Measurements from ENCODE around the gene SDCBP2. TPM values are rescaled to one million over a fixed set of nuclear protein-coding genes. Genes with fewer than 3 reads are reported as not detected.

Gene SDCBP2
- total and polyA plus RNA-seq, 2 of the 13 experiments (the other 11 are each of a cell fraction or from before 2014, with no cell fraction given), result 1.2 to 2.4 TPM

DNA sequence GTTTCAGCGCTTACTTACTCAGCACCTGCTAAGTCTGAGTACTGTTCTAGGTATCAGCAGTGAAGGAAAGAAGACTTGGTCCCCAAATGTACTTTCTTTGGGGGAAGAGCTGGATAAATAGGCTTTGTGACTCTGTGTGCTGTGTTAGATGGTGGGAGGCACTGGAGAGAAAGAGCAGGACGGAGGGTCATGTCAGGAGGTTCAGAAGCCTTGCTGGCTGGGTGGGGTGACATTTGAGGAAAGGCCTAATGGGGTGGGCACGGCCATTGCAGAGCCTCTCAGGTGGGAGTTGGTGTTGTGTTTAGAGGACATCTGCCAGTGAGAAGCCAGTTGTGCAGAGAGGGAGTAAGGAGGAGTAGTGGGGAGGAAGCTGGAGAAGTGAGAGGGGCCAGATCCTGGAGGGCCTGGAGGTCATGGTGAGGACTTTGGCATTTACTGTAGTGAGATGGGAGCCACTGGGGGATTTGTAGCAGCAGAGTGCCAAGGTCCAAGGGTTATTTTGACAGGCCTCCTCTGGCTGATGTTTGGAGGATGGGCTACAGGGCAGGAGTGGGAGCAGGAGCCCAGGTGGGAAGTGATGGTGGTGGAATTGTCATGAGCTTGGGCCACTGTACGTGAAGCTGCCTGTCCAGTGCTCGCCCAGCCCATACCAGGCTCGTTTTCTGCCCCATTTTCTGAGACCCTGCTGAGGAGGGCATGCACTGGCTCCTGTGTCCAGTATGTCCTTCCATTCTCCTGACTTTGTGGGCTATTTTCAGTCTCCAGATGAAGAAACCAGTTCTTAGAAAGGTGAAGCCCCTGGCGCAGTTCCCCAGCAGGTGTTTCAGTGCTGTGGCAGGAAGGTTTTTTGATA, 886 bp downstream of the SDCBP2 start (continued):
- no peak for TF ChIP-seq HOXA7 (CRISPR knock-in tag; IDR thresholded peaks at IDR 0.05)
- no peak for TF ChIP-seq RAD51 (IDR thresholded peaks at IDR 0.05; ENCODE audit: borderline replicate concordance)
- TF ChIP-seq NCOA2 (CRISPR knock-in tag; IDR thresholded peaks at IDR 0.05), result peak; percentile 58
- TF ChIP-seq HDAC1 (CRISPR knock-in tag; IDR thresholded peaks at IDR 0.05), result peak; percentile 68; the same call in 1 of the 2 replicates
- TF ChIP-seq NFATC3 (CRISPR knock-in tag; IDR thresholded peaks at IDR 0.05), result no peak
- TF ChIP-seq ZNF280D (CRISPR knock-in tag; IDR thresholded peaks at IDR 0.05), result peak; percentile 73; the same call in 1 of the 2 replicates
- 0 out of 2 replicates have a peak, but pooled peaks have one; percentile 65 for TF ChIP-seq REPIN1 (CRISPR knock-in tag; IDR thresholded peaks at IDR 0.05; ENCODE audit: borderline replicate concordance, low read depth)
- peak; percentile 69; the same call in 1 of the 2 replicates for TF ChIP-seq ZGPAT (CRISPR knock-in tag; IDR thresholded peaks at IDR 0.05)
- TF ChIP-seq HNF4A (CRISPR knock-in tag; IDR thresholded peaks at IDR 0.05), result peak; percentile 100
- 0 out of 2 replicates have a peak, but pooled peaks have one; percentile 48 for TF ChIP-seq ZSCAN31 (CRISPR knock-in tag; IDR thresholded peaks at IDR 0.05; ENCODE audit: low read depth)
- peak; percentile 60 for TF ChIP-seq THAP11 (CRISPR knock-in tag; IDR thresholded peaks at IDR 0.05)
- peak; percentile 21; the same call in 1 of the 2 replicates for TF ChIP-seq MYC (CRISPR knock-in tag; IDR thresholded peaks at IDR 0.05; ENCODE audit: borderline replicate concordance)
- TF ChIP-seq CAMTA2 (CRISPR knock-in tag; IDR thresholded peaks at IDR 0.05; ENCODE audit: borderline replicate concordance), result no peak
- 0 out of 2 replicates have a peak, but pooled peaks have one; percentile 14 for TF ChIP-seq ZBTB7A (CRISPR knock-in tag; IDR thresholded peaks at IDR 0.05)
- TF ChIP-seq ZFP36L2 (CRISPR knock-in tag; IDR thresholded peaks at IDR 0.05), result no peak
- TF ChIP-seq IRF2 (CRISPR knock-in tag; IDR thresholded peaks at IDR 0.05), result 0 out of 2 replicates have a peak, but pooled peaks have one; percentile 36
- peak; percentile 95 for TF ChIP-seq XRCC5 (optimal IDR thresholded peaks at IDR 0.05; ENCODE audit: low read length)
- peak; percentile 55; the same call in 1 of the 2 replicates for TF ChIP-seq PHF20 (CRISPR knock-in tag; IDR thresholded peaks at IDR 0.05)
- TF ChIP-seq ZNF782 (CRISPR knock-in tag; IDR thresholded peaks at IDR 0.05; ENCODE audit: borderline replicate concordance), result peak; percentile 81; the same call in 1 of the 2 replicates
- TF ChIP-seq ZUFSP (CRISPR knock-in tag; IDR thresholded peaks at IDR 0.05; ENCODE audit: borderline replicate concordance), result no peak
- peak; percentile 56; the same call in 1 of the 2 replicates for TF ChIP-seq TARDBP (CRISPR knock-in tag; IDR thresholded peaks at IDR 0.05)
